SK-N-MC (cell line): ENCODE measurements around the gene MAPKBP1.

Source experiments
- EZH2 ChIP-seq: fragments of 200-600 bp; sonication (generic); IDR thresholded peaks from one replicate; pipeline ENCODE4 v1.6.1; 2017; ENCODE audit warnings: antibody characterized with exemption
- POLR2AphosphoS5 ChIP-seq: IDR thresholded peaks from 2 replicates; pipeline ENCODE4 v1.6.1; 2012; ENCODE audit warnings: mild to moderate bottlenecking, low read depth, low read length, borderline replicate concordance

DNA sequence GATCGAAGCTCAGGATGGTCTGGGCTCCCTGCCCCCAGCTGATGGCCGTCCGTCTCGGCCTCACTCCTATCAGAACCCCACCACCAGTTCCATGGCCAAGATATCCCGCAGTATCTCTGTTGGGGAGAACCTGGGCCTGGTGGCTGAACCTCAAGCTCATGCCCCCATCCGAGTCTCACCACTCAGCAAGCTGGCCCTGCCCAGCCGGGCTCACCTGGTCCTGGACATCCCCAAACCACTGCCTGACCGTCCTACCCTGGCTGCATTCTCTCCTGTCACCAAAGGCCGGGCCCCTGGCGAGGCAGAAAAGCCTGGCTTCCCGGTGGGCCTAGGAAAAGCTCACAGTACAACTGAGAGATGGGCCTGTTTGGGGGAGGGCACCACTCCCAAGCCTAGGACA, 49.2 kb downstream of the MAPKBP1 start:
- TF ChIP-seq EZH2: no peak
- no peak for TF ChIP-seq POLR2AphosphoS5
